Astrocyte (in vitro differentiated cells and primary cell): ENCODE results near the gene PLEKHF1. TPM values are rescaled to one million over a fixed set of nuclear protein-coding genes. Genes with fewer than 3 reads are reported as not detected.

Source experiments
- DNase-seq: peaks from one replicate; pipeline ENCODE4 v3.0.0-alpha.2; 2010; ENCODE audit warnings: low read depth
- FAIRE-seq: peaks from 2 replicates; lab custom pipeline; 2011; peaks lifted over from hg19 to GRCh38; lab: Jason Lieb, UNC
- H2AFZ ChIP-seq: 2 replicates; pipeline ENCODE4 v1.6.0; 2012; ENCODE audit warnings: low read depth, low read length, inconsistent platforms
- H3K27ac ChIP-seq: 2 replicates; pipeline ENCODE4 v1.5.1; 2011; ENCODE audit warnings: low read depth, low read length, inconsistent platforms
- H3K27me3 ChIP-seq: 2 replicates; pipeline ENCODE4 v1.6.0; 2011; ENCODE audit warnings: low read length, inconsistent platforms; ENCODE audit not compliant: insufficient read depth
- H3K36me3 ChIP-seq: 2 replicates; pipeline ENCODE4 v1.5.1; 2011; ENCODE audit warnings: low read length, inconsistent platforms; ENCODE audit not compliant: insufficient read depth
- H3K4me1 ChIP-seq: 2 replicates; pipeline ENCODE4 v1.5.1; 2011; ENCODE audit warnings: low read length, inconsistent platforms; ENCODE audit not compliant: insufficient read depth
- H3K4me2 ChIP-seq: 2 replicates; pipeline ENCODE4 v1.6.0; 2012; ENCODE audit warnings: low read length, inconsistent platforms
- H3K4me3 ChIP-seq: 2 replicates; pipeline ENCODE4 v1.5.1; 2011; ENCODE audit warnings: low read depth, mild to moderate bottlenecking, low read length, inconsistent platforms; ENCODE audit not compliant: insufficient read depth
- H3K79me2 ChIP-seq: 2 replicates; pipeline ENCODE4 v1.6.0; 2012; ENCODE audit warnings: mild to moderate bottlenecking, low read length, inconsistent platforms; ENCODE audit not compliant: insufficient read depth
- H3K9ac ChIP-seq: 2 replicates; pipeline ENCODE4 v1.6.0; 2012; ENCODE audit warnings: mild to moderate bottlenecking, low read length, inconsistent platforms
- H3K9me3 ChIP-seq: 2 replicates; pipeline ENCODE4 v1.5.1; 2012; ENCODE audit warnings: low read depth, mild to moderate bottlenecking, low read length, inconsistent platforms; ENCODE audit not compliant: insufficient read depth
- H4K20me1 ChIP-seq: 2 replicates; pipeline ENCODE4 v1.6.0; 2012; ENCODE audit warnings: low read length, inconsistent platforms; ENCODE audit not compliant: insufficient read depth
- H3K27ac Mint-ChIP-seq: one replicate; pipeline ENCODE4 v1.8.0; 2021; ENCODE audit warnings: mild to moderate bottlenecking, mixed read lengths; ENCODE audit not compliant: unreplicated experiment
- H3K27me3 Mint-ChIP-seq: one replicate; pipeline ENCODE4 v1.8.0; 2021; ENCODE audit warnings: low read depth, mixed read lengths; ENCODE audit not compliant: unreplicated experiment
- H3K36me3 Mint-ChIP-seq: one replicate; pipeline ENCODE4 v1.8.0; 2021; ENCODE audit warnings: low read depth, mixed read lengths; ENCODE audit not compliant: unreplicated experiment
- H3K4me1 Mint-ChIP-seq: one replicate; pipeline ENCODE4 v1.8.0; 2021; ENCODE audit warnings: low read depth, mixed read lengths; ENCODE audit not compliant: unreplicated experiment
- H3K4me3 Mint-ChIP-seq: one replicate; pipeline ENCODE4 v1.8.0; 2021; ENCODE audit warnings: mild to moderate bottlenecking, moderate library complexity, mixed read lengths; ENCODE audit not compliant: unreplicated experiment
- H3K9me3 Mint-ChIP-seq: one replicate; pipeline ENCODE4 v1.8.0; 2021; ENCODE audit warnings: mild to moderate bottlenecking, mixed read lengths; ENCODE audit not compliant: unreplicated experiment
- EZH2 ChIP-seq: IDR thresholded peaks from 2 replicates; pipeline ENCODE4 v1.6.1; 2012; ENCODE audit warnings: mild to moderate bottlenecking, low read length, inconsistent platforms; ENCODE audit not compliant: insufficient read depth
- total RNA-seq: library from RNA; stranded (reverse); gene quantifications from 2 replicates; pipeline ENCODE4 v1.2.1, GENCODE V29; 2021
- TF ChIP-seq, protein P1 (sequence below): IDR thresholded peaks from 2 replicates; pipeline ENCODE4 v1.5.1; 2011; ENCODE audit warnings: low read depth, mild to moderate bottlenecking, inconsistent platforms, low read length, moderate library complexity; ENCODE audit not compliant: insufficient read depth

Gene PLEKHF1
- total RNA-seq, 1 donor from 2014 or later, result 13.1 TPM

GRCh38 chr19:29675120-29675649 lies 9.9 kb downstream of the PLEKHF1 start:
- Histone ChIP-seq H3K4me2 (no peak overlapping the region), H2AFZ (no peak overlapping the region), H4K20me1 (peaks cover 28% of the 10 kb centered on the region), H3K4me3 (no peak overlapping the region), H3K79me2 (peaks cover 9% of the 10 kb centered on the region), H3K9ac (no peak overlapping the region), H3K27me3 (no peaks in the 10 kb centered on the region), H3K9me3 (no peaks in the 10 kb centered on the region), H3K4me1 (peaks cover 6% of the 10 kb centered on the region), H3K27ac (no peak overlapping the region), H3K36me3 (no peaks in the 10 kb centered on the region)
- no peaks in the 10 kb centered on the region for H3K9me3 Mint-ChIP-seq
- FAIRE-seq (no peak), DNase-seq (no peak)
- TF ChIP-seq, protein P1, sequence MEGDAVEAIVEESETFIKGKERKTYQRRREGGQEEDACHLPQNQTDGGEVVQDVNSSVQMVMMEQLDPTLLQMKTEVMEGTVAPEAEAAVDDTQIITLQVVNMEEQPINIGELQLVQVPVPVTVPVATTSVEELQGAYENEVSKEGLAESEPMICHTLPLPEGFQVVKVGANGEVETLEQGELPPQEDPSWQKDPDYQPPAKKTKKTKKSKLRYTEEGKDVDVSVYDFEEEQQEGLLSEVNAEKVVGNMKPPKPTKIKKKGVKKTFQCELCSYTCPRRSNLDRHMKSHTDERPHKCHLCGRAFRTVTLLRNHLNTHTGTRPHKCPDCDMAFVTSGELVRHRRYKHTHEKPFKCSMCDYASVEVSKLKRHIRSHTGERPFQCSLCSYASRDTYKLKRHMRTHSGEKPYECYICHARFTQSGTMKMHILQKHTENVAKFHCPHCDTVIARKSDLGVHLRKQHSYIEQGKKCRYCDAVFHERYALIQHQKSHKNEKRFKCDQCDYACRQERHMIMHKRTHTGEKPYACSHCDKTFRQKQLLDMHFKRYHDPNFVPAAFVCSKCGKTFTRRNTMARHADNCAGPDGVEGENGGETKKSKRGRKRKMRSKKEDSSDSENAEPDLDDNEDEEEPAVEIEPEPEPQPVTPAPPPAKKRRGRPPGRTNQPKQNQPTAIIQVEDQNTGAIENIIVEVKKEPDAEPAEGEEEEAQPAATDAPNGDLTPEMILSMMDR, result no peak
- TF ChIP-seq EZH2, result no peak
- H3K36me3 Mint-ChIP-seq, result peaks cover 9% of the 10 kb centered on the region
- H3K4me3 Mint-ChIP-seq, result no peak overlapping the region
- no peak overlapping the region for H3K27ac Mint-ChIP-seq
- H3K4me1 Mint-ChIP-seq, result peaks cover 14% of the 10 kb centered on the region
- H3K27me3 Mint-ChIP-seq, result no peaks in the 10 kb centered on the region

DNA sequence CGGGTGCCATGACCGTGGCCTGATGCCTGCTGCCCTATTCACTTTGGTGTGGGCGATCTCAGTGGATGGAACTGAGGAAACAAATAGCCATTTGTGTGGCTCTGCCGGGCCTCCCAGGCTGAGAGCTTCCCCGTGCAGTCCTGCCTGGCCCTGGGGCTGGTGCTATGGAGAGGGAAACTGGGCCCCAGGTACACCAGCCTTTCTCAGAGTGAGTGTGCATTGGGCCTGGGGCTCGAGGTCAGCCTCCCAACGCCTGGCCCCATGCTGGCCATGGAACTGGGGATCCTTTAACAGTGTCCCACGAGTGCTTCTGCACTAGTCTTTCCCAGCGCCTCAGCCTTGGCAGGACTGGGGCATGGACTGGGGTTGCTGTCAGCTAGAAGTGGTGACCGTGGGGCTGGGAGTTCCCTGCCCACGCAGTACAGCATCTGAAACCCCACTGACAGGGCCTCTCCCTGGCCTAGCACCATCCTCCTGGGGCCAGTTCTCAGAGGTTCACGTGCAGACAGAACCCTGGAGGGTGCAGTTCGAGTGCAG lies 10.5 kb downstream of the PLEKHF1 start:
- no peak for FAIRE-seq
- Histone ChIP-seq H3K27ac (no peak overlapping the region), H3K4me1 (peaks cover 6% of the 10 kb centered on the region), H3K36me3 (no peaks in the 10 kb centered on the region), H4K20me1 (peaks cover 28% of the 10 kb centered on the region), H3K4me2 (no peak overlapping the region), H3K9ac (no peak overlapping the region), H3K79me2 (peaks cover 9% of the 10 kb centered on the region), H2AFZ (no peak overlapping the region), H3K27me3 (no peaks in the 10 kb centered on the region), H3K4me3 (no peak overlapping the region), H3K9me3 (no peaks in the 10 kb centered on the region)
- TF ChIP-seq, protein P1, result no peak
- TF ChIP-seq EZH2, result no peak
- H3K4me1 Mint-ChIP-seq, result peaks cover 14% of the 10 kb centered on the region
- no peak for DNase-seq
- peaks cover 6% of the 10 kb centered on the region for H3K36me3 Mint-ChIP-seq
- H3K27ac Mint-ChIP-seq, result no peak overlapping the region
- no peaks in the 10 kb centered on the region for H3K9me3 Mint-ChIP-seq
- H3K27me3 Mint-ChIP-seq, result no peaks in the 10 kb centered on the region
- H3K4me3 Mint-ChIP-seq, result no peak overlapping the region

GRCh38 chr19:29676586-29676985 lies 11.3 kb downstream of the PLEKHF1 start:
- Histone ChIP-seq H3K9me3 (no peaks in the 10 kb centered on the region), H3K4me3 (no peak overlapping the region), H3K9ac (no peak overlapping the region), H3K79me2 (peaks cover 4% of the 10 kb centered on the region), H3K27me3 (no peaks in the 10 kb centered on the region), H2AFZ (no peak overlapping the region), H4K20me1 (peaks cover 23% of the 10 kb centered on the region), H3K4me2 (no peak overlapping the region), H3K27ac (no peak overlapping the region), H3K36me3 (no peaks in the 10 kb centered on the region), H3K4me1 (peaks cover 2% of the 10 kb centered on the region)
- FAIRE-seq (no peak), DNase-seq (no peak)
- TF ChIP-seq, protein P1, result no peak
- peaks cover 10% of the 10 kb centered on the region for H3K4me1 Mint-ChIP-seq
- H3K4me3 Mint-ChIP-seq, result no peak overlapping the region
- peaks cover 2% of the 10 kb centered on the region for H3K27me3 Mint-ChIP-seq
- peaks cover 6% of the 10 kb centered on the region for H3K36me3 Mint-ChIP-seq
- no peaks in the 10 kb centered on the region for H3K9me3 Mint-ChIP-seq
- no peak overlapping the region for H3K27ac Mint-ChIP-seq
